ENCODE measurements around the gene SHCBP1L.
A peak's percentile ranks its signal among the peaks of the same experiment; 100 is the strongest.

SHCBP1L gene

DNA sequence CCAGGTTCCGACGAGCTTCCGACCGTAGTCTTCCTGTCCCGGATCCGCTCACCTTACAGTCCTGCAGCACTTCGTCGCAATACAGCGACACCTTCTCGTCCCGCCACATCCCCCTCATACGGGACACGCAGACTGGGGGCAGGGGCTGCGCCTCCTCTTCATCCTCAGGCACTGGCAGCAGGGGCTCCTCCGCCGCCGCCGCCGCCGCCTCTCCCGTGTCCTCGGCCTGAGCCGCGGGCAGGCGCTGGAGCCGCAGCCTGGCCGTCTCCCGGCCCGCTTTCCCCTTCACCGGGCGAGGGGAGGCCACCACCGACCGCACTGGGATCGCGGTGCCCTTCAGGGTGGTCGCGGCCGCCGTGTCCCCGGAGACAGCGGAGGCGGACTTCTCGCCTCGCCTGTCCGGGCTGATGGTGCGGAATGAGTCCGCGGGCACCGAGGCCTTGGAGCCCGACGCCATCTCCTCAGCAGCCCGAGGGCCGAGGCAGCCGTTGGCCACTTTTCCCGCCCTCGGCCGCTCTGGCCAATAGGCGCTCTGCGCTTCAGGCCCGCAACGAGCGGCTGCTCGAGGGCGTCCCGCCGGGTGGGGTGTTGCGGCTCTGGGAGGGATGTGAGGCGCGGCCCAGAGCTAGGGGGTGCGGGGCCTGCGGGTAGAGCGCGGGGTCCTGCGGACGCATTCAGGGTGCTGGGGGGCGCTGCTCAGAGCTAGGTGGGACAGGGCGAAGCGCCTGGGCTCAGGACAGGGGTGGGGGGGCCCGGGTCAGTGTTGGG, at the start of gene SHCBP1L:
Gene SHCBP1L, minus strand, starts transcription at position 490 of the 768 bp plus-strand sequence. Its CDS starts 33 bp downstream, at position 457.
- no peak for FAIRE-seq
- DNase-seq (ENCODE audit: low spot score), result no peak

DNA sequence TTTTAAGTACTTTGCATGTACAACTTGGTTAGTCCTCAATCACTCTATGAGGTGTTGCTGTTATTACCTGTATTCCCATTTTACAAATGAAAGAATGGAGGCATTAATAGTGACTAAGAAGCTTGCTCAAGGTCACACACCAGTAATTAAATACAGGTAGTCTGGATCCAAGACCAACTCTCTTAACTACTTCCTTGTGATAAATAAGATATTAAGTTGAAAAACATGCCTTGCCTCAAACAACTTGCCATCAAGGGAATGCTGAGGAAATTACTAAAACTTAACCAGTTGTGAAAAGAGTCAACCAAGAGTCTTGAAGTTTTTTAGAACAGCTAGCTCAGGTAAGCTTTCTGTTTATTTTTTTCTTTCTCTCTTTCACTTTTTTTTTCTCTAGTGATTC, 49.3 kb upstream of the SHCBP1L start:
- FAIRE-seq (no peak), DNase-seq (ENCODE audit: low spot score) (no peak)

DNA sequence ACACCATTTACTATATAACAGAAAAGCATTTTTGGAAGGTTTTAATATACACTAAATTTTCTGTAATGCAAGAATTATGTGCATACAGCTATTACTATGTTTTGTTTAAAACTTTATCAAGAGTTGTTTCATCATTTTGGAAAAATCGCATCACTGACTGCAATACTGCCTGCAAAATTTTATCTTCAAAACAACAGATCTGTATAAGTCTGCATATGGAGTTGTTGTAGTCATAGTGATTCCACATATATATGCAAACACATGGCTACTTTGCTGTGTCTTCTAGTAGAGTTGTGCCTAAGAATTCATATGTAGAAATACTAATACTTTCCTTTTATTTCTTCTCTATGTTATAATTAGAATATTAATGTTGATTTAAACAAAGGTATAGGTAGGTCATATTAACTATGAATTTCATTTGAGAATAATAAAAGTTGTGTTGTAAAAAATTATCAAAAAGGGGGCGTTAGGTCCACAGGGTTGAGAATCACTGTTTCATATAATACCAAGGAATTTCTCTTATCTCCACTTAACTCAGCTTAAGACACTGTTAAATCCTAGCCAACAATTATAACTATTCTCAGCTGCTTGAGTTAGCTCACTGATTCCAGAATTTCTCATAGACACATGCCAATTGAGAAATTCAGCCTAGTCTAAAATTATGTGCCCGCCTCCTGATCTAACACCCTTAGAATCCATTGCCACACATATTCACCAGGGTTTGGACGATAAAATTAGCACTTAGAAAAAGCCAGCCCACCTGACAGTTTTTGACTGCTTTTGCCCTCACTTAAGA, 47.4 kb upstream of the SHCBP1L start:
- FAIRE-seq (no peak), DNase-seq (ENCODE audit: low spot score) (no peak)

DNA sequence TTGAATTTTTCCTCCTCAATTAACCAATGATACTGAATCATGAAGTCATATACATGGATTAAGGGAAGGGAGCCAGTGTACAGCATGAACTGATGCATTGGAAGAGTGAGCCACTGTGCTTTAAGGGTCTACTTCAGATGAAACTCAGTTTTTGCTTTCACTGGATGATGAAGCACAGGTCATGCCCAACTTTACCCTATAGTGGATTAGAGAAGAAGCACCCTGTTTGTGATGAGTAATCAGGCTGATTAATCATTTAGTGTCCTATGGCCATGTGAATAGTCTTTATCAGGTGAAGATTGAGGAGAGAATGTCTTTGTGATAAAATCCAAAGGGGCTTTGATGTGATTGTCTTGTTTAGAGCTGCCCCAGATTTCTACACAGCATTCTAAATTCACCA, 45.5 kb upstream of the SHCBP1L start:
- no peak for DNase-seq (ENCODE audit: low spot score)
- no peak for FAIRE-seq

DNA sequence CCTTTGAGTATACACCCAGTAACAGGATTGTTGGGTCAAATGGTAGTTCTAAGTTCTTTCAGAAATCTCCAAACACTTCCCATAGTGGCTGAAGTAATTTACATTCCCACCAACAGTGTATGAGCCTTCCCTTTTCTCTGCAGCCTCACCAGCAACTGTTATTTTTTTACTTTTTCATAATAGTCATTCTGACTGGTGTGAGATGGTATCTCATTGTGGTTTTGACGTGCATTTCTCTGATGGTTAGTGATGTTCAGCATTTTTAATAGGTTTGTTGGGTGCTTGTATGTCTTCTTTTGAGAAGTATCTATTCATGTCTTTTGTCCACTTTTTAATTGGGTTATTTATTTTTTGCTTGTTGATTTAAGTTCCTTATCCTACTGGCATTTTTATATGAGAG, 43.9 kb upstream of the SHCBP1L start:
- DNase-seq (ENCODE audit: low spot score) (no peak), FAIRE-seq (no peak)

DNA sequence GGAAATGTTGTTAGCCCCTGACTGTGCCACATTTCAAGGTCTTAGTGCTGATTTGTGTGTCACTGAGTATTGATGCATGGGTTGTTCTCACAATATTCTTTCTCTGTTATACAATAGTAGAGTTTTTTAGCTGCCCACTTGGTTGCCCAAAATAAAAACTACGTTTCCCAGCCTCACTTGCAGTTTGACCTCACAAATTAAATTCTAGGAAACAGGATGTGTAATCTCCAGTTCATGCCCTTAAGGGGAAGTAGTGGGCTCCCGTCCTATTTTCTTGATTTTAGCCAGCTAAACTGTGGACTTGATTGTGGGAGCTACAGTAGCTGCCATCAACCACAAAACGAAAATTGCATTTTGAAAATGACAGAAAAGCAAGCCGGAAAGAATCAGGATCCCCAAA, 42.9 kb upstream of the SHCBP1L start:
- FAIRE-seq, result no peak
- DNase-seq (ENCODE audit: low spot score), result no peak

DNA sequence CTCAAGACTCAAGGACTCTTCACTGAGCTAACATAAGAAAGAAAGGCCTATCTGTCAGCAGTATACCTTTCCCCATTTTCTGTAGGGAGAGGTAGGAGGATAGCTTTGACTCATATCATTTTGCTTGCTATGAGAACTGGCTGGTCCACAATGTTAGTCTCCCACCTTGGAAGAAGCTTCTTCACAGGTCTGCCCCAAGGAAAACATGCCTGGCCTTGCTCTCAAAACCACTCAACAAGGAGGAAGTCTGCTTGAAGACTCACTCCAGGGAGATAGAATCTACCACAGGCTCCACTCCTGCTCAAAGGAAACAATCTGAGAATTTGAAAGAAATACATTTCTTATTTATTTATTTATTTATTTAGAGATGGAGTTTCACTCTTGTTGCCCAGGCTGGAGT, 40.8 kb upstream of the SHCBP1L start:
- FAIRE-seq (no peak), DNase-seq (ENCODE audit: low spot score) (no peak)

DNA sequence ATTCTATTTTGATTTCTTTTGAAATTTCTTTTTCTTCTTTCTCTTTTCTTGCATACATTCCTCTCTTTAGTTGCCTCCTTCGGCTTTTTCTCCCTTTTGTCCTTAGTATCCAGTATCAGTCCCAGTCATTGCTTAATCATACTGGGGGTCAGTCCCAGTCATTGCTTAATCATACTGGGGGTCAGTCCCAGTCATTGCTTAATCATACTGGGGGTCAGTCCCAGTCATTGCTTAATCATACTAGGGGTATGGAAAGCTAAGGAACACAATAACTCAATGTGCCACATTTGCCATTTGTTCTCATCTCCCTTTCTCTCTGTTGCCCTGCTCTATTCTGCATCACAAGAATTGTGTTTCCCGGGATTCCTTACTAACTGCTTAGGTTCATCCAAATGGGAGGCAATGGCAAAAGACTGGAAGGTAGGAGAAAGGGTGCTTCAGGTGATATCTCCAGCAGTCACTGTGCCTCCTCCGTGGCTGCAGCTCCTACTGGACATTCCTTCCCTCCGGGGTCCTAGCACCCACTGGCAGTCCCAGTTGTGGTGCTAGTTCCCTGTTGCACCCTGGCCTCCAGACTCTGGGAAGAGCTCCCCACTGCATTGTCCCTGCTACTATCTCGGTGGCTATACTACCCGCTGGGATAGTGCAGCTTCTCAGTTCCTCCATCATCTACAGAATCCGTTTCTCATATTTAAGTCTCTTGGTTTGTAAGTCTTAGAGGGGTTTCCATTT, 37.6 kb upstream of the SHCBP1L start:
- FAIRE-seq (no peak), DNase-seq (ENCODE audit: low spot score) (no peak)

DNA sequence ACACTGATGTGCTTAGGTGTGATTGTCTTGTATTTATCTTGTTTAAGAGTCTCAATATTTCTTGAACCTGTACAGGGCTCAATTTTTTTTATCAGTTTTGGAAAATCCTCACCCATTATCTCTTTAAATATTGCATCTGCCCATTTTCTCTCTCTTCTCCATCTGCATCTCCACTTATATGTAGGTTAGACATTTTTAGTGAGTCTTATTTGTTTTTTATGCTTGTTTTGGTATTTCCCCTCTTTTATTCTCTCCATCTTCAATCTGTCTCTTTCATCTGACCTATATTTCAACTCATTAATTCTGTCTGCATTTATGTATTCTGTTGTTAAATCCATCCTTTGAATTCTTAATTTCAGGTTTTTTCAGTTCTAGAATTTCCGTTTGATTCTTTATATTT, 32.9 kb upstream of the SHCBP1L start:
- DNase-seq (ENCODE audit: low spot score) (no peak), FAIRE-seq (no peak)

DNA sequence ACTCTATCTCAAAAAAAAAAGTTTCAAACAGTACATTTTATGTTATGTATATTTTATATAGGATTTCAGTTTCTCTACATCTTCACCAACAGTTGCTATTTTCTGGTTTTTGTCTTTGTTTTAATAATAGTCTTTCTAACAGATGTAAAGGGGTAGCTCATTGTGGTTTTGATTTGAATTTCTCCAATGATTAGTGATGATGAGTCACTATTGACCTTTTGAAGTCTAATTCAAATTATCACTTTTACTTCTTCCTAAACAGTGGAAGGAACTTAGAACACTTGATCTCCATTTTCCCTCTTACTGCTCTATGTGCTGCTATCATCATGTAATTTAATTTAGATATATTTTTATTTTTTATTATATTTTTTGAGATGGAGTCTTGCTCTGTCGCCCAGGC, 31.7 kb upstream of the SHCBP1L start:
- FAIRE-seq (no peak), DNase-seq (ENCODE audit: low spot score) (no peak)

DNA sequence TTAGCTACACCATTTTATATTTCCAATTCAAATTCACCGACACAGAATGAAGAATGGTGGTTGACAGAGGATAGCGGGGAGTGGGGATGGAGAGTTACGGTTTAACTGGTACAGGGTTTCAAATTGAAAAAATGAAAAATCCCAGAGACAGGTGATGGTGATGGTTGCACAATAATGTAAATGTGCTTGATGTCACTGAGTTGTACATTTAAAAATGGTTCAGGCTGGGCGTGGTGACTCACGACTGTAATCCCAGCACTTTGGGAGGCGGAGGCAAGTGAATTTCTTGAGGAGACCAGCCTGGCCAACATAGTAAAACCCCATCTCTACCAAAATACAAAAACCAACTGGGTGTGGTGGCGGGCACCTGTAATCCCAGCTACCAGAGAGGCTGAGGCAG, 31.2 kb upstream of the SHCBP1L start:
- DNase-seq (ENCODE audit: low spot score), result no peak

DNA sequence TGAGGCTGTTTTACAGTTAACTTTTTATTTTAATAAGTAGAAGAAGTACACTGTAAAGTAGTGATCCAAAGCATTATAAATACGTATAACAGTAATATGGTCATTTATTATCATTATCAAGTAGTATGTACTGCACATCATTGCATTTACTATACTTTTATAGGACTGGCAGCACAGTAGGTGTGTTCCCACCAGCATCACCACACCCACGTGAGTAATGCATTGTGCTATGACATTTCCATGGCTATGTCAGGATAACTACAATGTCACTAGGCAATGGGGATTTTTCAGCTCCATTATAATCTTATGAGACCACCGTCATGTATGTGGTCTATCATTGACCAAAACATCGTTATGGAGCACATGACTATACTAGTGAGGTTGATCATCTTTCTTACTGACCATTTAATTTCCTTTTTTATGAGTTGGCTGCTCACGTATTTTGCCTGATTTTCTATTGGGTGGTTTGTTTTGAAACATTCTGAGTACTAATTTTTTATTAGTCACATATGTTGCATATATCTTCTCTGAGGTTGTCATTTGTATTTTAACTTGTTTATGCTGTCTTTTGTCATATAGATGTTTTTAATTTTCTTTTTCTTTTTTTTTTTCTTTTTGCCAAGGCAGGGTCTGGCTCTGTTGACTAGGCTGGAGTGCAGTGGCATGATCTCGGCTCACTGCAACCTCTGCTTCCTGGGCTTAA, 25.3 kb upstream of the SHCBP1L start:
- DNase-seq (ENCODE audit: low spot score), result no peak
- FAIRE-seq, result no peak

More for the DNA sequence above, 31.2 kb upstream of the SHCBP1L start:
- FAIRE-seq, result no peak

DNA sequence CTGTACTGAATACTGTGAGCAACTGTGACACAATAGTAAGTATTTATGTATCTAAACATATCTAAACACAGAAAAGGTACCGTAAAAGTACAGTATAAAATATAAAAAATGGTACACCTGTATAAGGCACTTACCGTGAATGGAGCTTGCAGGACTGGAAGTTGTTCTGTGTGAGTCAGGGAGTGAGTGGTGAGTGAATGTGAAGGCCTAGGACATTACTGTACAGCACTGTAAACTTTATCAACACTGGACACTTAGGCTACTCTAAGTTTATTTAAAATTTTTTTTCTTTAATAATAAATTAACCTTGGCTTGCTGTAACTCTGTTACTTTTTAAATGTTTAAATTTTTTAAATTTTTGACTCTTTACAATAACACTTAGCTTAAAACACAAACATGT, 24.5 kb upstream of the SHCBP1L start:
- DNase-seq (ENCODE audit: low spot score) (no peak), FAIRE-seq (no peak)

DNA sequence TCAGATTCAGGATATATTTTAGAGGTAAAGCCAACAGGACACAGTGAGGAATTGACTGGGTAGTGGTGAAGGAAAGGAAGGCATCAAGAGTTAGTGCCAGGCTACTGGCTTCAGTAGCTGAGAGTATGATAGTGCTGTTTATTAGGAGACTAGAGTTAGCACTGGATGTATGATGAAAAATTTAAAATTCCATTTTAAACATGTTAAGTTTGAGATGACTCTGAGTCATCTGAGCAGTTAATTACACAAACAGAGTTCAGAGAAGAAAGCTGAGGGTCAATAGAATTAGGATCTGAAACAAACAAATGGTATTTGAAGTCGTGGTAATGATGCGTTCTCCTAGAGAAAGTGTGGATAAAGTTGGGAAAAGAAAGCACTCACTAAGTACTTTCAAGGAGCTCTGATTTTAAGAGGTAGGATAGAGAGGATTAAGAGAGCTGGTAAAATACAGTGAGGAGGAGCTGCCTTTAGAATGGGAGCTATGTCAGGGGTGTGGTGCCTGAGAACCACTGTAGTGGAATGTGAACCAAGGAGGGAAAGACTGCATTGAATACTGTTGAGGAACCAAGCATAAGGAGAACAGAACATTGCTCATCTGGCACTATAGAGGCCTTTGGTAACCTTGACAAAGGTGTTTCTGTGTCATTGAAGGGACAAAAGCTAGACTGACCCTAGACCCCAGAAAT, 21.7 kb upstream of the SHCBP1L start:
- no peak for FAIRE-seq

DNA sequence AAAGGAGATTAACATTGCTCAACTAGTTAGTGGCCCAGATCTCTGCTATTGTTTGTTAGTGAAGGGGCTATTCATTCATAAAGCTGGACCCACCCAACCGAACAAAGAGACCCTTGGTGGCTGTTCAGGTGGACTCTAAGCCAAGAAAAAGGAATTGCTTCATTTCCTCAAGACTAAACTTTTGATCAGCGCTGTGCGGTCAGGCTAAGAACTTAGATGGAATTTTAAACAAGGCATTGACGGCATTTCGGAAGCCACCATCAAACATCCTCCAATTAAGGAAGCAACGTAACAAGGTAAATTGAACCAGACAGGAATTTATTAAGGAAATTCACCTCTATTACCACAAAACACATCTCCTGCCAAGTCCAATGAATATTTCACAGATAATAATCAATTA, 19.9 kb upstream of the SHCBP1L start:
- DNase-seq (ENCODE audit: low spot score) (no peak), FAIRE-seq (no peak)

More for the DNA sequence above, 21.7 kb upstream of the SHCBP1L start:
- no peak for DNase-seq (ENCODE audit: low spot score)

DNA sequence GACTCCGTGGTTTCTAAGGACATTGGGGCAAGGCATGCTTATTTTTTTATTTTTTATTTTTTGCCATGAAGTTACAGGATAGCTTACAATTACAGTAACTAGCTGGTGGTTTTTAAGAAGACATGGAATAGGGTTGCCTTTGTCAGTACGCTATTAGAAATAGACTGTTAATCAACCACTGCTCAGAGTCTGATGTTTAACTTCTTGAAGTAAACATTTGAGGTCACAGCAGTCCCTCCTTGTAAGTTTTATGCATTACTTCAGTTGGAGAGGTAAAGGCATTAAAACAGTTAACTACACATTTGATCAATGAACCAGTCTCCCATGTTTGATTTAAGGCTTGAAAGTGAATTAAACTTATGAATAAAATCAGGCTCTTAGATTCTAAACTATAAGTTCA, 19.3 kb upstream of the SHCBP1L start:
- no peak for FAIRE-seq

DNA sequence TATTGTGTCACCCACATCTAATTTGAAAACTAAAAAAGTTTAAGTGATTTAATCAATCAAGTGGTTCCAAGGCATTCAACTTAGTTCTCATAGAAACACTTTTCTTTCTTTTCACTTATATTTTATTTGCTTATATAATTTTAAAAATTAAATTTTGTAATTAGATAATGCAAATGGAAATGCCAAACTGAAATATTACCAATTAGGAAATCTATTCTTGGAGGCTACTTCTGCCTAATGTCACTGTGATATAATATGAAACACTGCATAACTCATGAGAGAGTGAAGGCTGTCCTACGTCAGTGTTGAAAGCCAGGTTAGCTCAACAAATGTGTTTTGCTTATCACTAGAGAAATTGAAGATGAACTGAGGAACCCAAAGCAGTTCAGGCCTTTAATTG, 18.3 kb upstream of the SHCBP1L start:
- DNase-seq (ENCODE audit: low spot score), result no peak
- FAIRE-seq, result no peak

More for the DNA sequence above, 19.3 kb upstream of the SHCBP1L start:
- DNase-seq (ENCODE audit: low spot score), result no peak

DNA sequence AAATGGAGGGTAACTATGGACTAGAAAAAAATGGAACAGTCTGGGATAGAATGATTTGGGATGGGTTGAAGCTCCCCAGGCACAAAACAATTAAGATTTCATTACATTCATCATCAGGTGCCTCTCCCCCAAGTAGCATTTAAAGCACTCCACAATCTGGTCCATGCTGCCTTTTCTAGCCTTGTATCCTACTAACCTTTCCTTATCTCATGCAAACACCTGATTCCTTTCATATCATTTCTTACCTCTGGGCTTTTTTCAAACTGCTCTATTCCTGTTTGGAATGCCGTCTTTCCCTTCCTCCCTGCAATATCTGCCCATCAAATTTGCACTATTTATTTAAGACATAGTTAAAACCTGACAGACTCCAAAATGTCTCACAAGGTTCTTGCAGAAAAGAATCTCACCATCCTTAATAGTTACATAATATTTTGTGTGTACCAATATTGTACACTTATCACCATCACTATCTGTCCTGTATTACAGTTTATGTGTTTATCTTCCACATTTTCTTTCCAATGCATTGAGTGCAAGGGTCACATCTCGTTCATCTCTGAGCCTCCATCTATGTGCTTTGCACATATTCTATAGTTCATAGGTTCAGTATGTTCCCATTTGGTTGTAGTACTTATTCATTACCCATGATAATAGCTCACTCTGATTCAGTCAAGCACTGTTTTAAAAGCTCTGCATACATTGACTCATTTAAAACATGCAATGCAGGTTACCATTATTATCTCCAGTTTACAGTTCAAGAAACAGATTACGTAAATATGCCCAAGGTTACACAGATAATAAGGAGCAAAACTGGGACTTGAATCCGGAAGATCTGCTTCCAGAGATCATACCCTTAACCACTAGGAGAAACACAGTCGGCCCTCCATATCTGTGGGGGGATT, 16.1 kb upstream of the SHCBP1L start:
- FAIRE-seq, result no peak
- DNase-seq (ENCODE audit: low spot score), result no peak

DNA sequence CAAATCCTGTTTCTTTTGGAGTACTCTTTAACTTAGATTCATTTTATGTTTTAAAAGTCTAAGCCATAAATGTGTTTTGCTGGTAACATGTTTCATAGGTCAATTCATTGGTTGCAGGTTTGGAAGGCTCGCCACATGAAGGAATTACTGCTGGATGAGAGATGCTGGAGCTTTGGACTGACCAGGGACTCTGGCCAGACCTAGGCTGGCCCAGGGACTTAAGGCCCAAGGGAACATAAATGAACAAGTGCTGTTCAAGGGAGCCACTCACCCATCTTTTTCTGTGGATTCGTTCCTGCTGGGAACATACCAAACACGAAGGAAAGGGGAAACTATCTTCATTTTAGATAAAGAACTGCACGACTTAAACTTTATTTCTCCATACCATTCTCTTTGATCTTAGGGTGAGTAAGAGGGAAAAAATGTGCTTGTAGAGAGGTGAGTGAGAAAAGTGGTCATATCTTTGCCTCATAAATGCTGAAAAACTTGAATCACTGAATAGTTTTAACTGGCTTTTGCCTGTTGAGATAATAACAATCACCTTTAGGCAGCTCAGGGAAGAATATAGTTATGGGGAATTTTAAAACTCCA, 15.3 kb upstream of the SHCBP1L start:
- FAIRE-seq (no peak), DNase-seq (ENCODE audit: low spot score) (peak; percentile 25)

Measured in urothelium cell line (cell line).